HG02623 (cell line): ENCODE data around the gene RYR2.

Experiments
- ATAC-seq: cut with Tn5 transposase; IDR thresholded peaks from one replicate; pipeline ENCODE4 v1.9.1; 2021; ENCODE audit warnings: moderate library complexity; ENCODE audit not compliant: unreplicated experiment

Gene RYR2

GRCh38 chr1:237760951-237761350, 719.0 kb downstream of the RYR2 start:
- ATAC-seq: no peak

GRCh38 chr1:237763137-237763536, 721.2 kb downstream of the RYR2 start:
- no peak for ATAC-seq

- ATAC-seq: no peak
These were observed 721.8 kb downstream of the RYR2 start for GRCh38 chr1:237763751-237764150.

DNA sequence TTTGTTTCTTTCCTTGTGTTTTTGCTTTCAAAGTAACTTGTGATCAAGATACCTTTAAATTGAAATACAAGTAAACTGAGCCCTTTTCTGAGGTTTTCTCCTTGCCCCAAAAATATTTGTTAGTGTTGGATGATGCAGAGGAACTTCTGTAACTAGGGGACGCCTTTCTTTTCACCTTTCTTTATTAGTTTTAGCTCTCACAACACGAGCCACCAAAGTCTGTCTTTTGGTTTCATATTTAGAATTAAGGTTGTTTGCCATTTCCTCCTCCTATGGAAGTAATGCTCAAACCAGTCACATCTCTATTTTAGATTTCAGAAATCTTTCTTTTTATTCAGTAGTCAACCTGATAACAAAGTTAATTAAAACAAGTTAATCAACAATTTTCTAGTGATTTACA, 727.9 kb downstream of the RYR2 start:
- ATAC-seq: no peak

DNA sequence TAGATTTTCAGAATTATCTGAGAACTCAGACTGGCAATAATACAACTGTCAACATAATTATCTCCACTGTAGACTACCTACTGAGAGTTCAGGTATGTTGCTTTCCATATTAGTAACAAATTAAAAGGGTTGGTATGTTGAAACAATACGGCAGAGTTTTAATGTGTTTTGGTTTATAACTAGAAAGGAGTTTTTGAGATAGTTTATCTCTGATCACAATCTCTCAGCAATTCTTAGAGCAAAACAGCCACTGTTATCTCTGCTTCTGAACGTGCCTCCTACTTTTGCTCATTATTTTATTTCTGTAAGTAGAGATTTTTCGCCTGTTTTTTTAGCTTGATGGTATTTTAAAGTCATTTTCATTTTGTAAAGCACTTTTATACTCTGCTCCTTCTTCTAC, 730.0 kb downstream of the RYR2 start:
- no peak for ATAC-seq

DNA sequence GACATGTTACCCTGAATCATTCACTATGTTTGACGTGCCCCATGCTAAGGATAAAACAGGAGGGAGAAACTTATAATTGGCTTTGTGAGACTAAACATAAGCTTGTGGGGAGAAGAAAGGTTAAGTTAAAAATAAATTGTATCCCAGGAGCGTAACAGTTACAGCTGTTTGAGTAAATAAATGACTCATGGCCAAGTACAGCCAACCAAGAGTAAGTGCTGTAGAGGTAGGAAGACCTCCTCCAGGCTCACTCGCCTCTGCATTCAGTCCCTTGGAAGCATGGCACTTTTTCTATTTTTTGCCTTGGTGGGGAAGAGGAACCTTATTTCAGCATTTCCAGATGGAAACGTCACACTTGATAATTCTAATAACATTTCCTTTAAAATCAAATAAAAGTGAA, 732.3 kb downstream of the RYR2 start:
- no peak for ATAC-seq

DNA sequence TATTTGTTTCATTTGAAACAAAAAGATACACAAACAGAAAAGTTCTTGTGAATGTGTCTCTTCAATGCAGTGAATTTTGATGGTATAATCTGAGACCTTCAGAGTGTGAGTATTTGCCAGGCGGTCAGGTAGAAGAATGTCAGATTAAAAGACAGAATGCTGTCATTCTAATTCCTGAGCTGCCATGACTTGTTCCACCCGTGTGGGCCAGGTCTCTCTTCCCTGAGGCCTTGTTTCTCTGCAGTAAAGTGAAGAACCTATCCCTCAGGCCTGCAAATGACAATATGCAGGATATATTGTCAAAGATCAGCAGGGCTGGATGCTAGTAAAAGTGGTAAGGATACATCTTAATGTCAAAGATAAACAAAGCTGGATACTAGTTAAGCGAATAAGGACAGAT, 737.4 kb downstream of the RYR2 start:
- no peak for ATAC-seq

DNA sequence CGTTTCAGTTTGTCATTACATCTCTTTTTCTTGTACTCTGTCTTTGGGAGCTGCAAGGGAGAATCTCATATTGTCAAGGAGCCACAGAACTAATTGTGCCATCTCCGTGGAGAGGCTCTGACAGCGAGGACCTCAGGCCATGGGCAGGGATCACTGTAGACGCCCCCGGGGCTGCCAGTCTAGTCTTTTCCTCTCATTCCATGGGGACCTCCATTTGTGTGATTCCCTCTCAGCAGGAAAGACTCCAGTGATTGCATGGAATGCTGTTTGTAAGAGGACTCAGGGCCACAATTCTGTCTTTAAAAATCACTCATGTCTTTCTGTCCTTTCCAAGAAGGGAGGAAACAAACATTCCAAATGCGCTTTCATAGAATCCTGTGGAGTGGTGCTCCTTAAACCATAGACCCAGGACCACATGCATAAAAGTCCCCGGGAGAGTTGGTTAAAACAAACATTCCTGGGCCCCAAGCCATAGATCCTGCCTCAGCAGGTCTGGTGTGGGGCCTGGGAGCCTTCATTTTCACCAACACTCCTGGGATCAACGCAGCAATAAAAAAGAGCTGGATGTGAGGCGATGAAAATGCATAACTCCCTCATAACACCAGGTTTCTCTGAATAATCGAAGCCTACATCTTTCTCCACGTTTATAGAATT, 744.2 kb downstream of the RYR2 start:
- no peak for ATAC-seq

DNA sequence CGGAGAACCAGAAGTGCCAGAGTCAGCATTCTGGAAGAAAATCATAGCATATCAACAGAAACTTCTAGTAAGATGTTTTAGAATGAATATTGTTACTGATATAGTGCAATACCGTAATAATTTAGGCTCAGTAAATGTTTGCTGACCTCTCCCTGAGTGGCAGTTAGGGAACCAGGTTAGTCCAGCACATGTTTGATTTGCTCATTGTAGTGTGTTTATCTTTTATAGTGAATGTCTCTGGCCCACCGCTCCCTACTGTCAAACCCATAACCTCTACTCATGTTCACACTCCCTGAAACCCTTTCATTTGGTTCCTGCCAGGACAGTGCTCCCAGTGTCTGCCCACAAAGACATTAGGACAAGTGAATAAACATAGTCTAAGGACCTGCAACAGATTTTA, 746.1 kb downstream of the RYR2 start:
- no peak for ATAC-seq

DNA sequence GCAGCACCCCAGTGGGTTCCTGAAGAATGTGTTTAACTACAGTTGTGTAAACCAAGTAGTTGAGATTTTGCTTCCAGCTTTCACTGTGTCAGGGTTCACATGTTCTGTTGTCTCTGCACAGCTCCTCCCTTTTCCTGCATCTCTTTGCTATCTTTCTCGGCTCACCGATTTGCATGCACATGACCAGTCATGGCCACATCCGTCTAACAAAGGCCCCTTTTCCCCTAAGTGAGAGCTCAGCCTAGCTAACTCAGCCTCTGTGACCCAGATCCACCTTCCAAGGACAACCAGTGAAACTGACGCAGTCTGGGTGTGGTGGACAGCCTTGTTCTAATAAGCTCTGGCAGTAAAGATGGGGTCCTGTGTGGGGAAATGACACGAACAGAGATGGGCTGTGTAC, 747.6 kb downstream of the RYR2 start:
- no peak for ATAC-seq

- ATAC-seq: no peak
These were observed 749.6 kb downstream of the RYR2 start for GRCh38 chr1:237791592-237791991.

- no peak for ATAC-seq
These were observed 750.2 kb downstream of the RYR2 start for GRCh38 chr1:237792149-237792548.

- ATAC-seq: no peak
These were observed 750.7 kb downstream of the RYR2 start for GRCh38 chr1:237792726-237793125.

- no peak for ATAC-seq
These were observed 752.1 kb downstream of the RYR2 start for GRCh38 chr1:237794071-237794470.

DNA sequence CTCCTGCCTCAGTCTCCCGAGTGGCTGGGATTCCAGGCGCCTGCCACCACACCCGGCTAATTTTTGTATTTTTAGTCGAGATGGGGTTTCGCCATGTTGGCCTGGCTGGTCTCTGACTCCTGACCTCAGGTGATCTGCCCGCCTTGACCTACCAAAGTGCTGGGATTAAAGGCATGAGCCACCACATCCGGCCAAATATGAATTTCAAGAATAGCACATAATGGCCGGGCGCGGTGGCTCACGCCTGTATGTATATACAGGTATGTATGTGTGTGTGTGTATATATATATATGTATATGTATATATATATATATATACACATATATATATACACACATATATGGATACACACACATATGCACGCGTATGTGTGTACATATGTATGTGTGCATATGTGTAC, 753.6 kb downstream of the RYR2 start:
- ATAC-seq: no peak

DNA sequence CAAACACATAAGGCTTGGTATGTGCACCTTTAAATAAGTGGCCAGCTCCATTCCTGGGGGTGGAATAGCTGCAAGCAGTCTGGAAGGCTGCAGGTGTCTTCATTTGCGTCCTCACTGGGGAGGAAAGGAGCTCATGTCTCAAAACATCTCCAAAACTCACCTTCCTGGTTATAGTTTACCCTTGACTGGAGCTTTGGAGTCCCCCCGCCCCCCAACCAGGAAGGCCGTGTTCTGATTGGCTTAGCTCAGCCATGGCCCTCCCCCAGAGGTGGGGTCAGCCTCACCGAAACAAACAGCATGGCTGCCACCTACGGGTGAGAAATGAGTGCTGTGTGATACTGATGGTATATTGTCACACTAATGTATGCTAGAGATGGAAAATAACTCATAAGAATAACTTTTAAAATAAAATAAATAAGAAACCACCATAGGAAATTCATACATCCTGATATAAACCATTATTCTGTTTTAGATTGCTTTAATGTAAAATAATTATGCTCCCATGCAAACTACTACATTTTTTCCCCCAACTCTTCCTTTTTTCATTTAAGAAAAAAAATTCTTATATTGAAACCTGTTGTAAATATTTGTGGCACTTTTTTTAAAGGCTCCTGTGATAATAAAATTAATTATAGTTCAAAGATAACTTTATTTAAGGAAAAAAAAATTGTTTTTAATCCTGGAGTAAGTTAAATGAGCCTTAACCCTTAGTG, 757.9 kb downstream of the RYR2 start:
- peak; percentile 98 for ATAC-seq

GRCh38 chr1:237804516-237804915, 762.5 kb downstream of the RYR2 start:
- no peak for ATAC-seq

GRCh38 chr1:237809099-237809498, 767.1 kb downstream of the RYR2 start:
- no peak for ATAC-seq

- ATAC-seq: no peak
These were observed 769.6 kb downstream of the RYR2 start for GRCh38 chr1:237811633-237812032.

- ATAC-seq: no peak
These were observed 770.1 kb downstream of the RYR2 start for GRCh38 chr1:237812061-237812460.

GRCh38 chr1:237814319-237814924, 772.4 kb downstream of the RYR2 start:
- no peak for ATAC-seq

- no peak for ATAC-seq
These were observed 775.3 kb downstream of the RYR2 start for GRCh38 chr1:237817277-237817676.
